Mesenchymal stem cell (in vitro differentiated cells and primary cell): ENCODE measurements around the gene CYP2A6.
"Not testable (repeated sequence)": the region's sequence is repeated elsewhere in the genome, so short reads cannot be mapped to it uniquely, and the experiment has no call there.

Source experiments
- DNase-seq: peaks from one replicate; pipeline ENCODE4 v3.0.0-alpha.2; 2013
- H2AFZ ChIP-seq: one replicate; pipeline ENCODE4 v1.6.1; 2013; ENCODE audit warnings: low read depth, mild to moderate bottlenecking, control low read depth, inconsistent platforms, low read length, moderate library complexity
- H2AK5ac ChIP-seq: 2 replicates; pipeline ENCODE4 v1.6.1; 2013; ENCODE audit warnings: low read length, moderate library complexity, mild to moderate bottlenecking, inconsistent platforms; ENCODE audit not compliant: severe bottlenecking
- H2BK120ac ChIP-seq: one replicate; pipeline ENCODE4 v1.6.1; 2013; ENCODE audit warnings: low read depth, mild to moderate bottlenecking, inconsistent platforms, low read length, moderate library complexity
- H2BK12ac ChIP-seq, 2 experiments: one replicate each; pipeline ENCODE4 v1.6.1; 2013; ENCODE audit warnings: inconsistent platforms in 2 of 2, low read length in 2 of 2, mild to moderate bottlenecking in 2 of 2, moderate library complexity in 2 of 2, control low read depth in 1 of 2
- H2BK15ac ChIP-seq: one replicate; pipeline ENCODE4 v1.6.1; 2013; ENCODE audit warnings: mild to moderate bottlenecking, low read depth, inconsistent platforms; ENCODE audit not compliant: poor library complexity, severe bottlenecking
- H2BK5ac ChIP-seq: 2 replicates; pipeline ENCODE4 v1.6.1; 2013; ENCODE audit warnings: low read depth, mild to moderate bottlenecking, low read length, control low read depth, inconsistent platforms; ENCODE audit not compliant: poor library complexity, severe bottlenecking
- H3K14ac ChIP-seq, 2 experiments: one replicate each; pipeline ENCODE4 v1.6.1; 2013; ENCODE audit warnings: inconsistent platforms in 2 of 2, low read length in 2 of 2, control low read depth in 1 of 2, mild to moderate bottlenecking in 1 of 2, moderate library complexity in 1 of 2
- H3K18ac ChIP-seq, 2 experiments: one replicate each; pipeline ENCODE4 v1.6.1; 2013; ENCODE audit warnings: inconsistent platforms in 2 of 2, low read length in 2 of 2, control low read depth in 1 of 2, low read depth in 1 of 2, mild to moderate bottlenecking in 1 of 2
- H3K23ac ChIP-seq, 2 experiments: one replicate each; pipeline ENCODE4 v1.6.1; 2013; ENCODE audit warnings: inconsistent platforms in 2 of 2, low read length in 2 of 2, mild to moderate bottlenecking in 2 of 2, moderate library complexity in 2 of 2, control low read depth in 1 of 2
- H3K27ac ChIP-seq: 2 replicates; pipeline ENCODE4 v1.5.1; 2013; ENCODE audit warnings: mild to moderate bottlenecking, moderate library complexity, low read length, control low read depth, inconsistent platforms; ENCODE audit not compliant: poor library complexity, severe bottlenecking
- H3K27me3 ChIP-seq, 2 experiments: 2 replicates each; pipeline versions ENCODE4 v1.6.1 to v1.7.0; 2013; ENCODE audit warnings: low read length in 2 of 2, mild to moderate bottlenecking in 2 of 2, moderate library complexity in 2 of 2, control low read depth in 1 of 2, inconsistent platforms in 1 of 2; ENCODE audit not compliant: control insufficient read depth in 1 of 2, insufficient read depth in 1 of 2
- H3K36me3 ChIP-seq, 2 experiments: 2 replicates each; pipeline versions ENCODE4 v1.6.1 to v1.7.0; 2013; ENCODE audit warnings: low read length in 2 of 2, control low read depth in 1 of 2, inconsistent platforms in 1 of 2, low read depth in 1 of 2, mild to moderate bottlenecking in 1 of 2; ENCODE audit not compliant: insufficient read depth in 2 of 2, control insufficient read depth in 1 of 2
- H3K4ac ChIP-seq, 2 experiments: one replicate each; pipeline ENCODE4 v1.6.1; 2013; ENCODE audit warnings: inconsistent platforms in 2 of 2, low read length in 2 of 2, mild to moderate bottlenecking in 2 of 2, moderate library complexity in 2 of 2, control low read depth in 1 of 2, low read depth in 1 of 2
- H3K4me1 ChIP-seq: 2 replicates; pipeline ENCODE4 v1.6.1; 2013; ENCODE audit warnings: low read depth, low read length, control low read depth; ENCODE audit not compliant: control insufficient read depth, insufficient read depth
- H3K4me2 ChIP-seq: 2 replicates; pipeline ENCODE4 v1.6.1; 2013; ENCODE audit warnings: low read length, mild to moderate bottlenecking, inconsistent platforms; ENCODE audit not compliant: poor library complexity, severe bottlenecking
- H3K4me3 ChIP-seq, 2 experiments: 2 replicates each; pipeline versions ENCODE4 v1.5.1 to v1.7.0; 2013; ENCODE audit warnings: low read length in 2 of 2, mild to moderate bottlenecking in 2 of 2, control low read depth in 1 of 2, low read depth in 1 of 2; ENCODE audit not compliant: insufficient read depth in 1 of 2
- H3K79me1 ChIP-seq: replicated peaks from 2 replicates; pipeline ENCODE4 v1.6.1; 2013; ENCODE audit warnings: mild to moderate bottlenecking, control low read depth, low read length, inconsistent platforms; ENCODE audit not compliant: poor library complexity, severe bottlenecking
- H3K9ac ChIP-seq: 2 replicates; pipeline ENCODE4 v1.7.0; 2013; ENCODE audit warnings: mild to moderate bottlenecking, low read length, moderate library complexity
- H3K9me3 ChIP-seq: 2 replicates; pipeline ENCODE4 v1.7.0; 2013; ENCODE audit warnings: mild to moderate bottlenecking, low read length; ENCODE audit not compliant: control insufficient read depth
- H4K8ac ChIP-seq: one replicate; pipeline ENCODE4 v1.6.1; 2013; ENCODE audit warnings: inconsistent platforms, mild to moderate bottlenecking, low read length, moderate library complexity
- H4K91ac ChIP-seq: one replicate; pipeline ENCODE4 v1.6.1; 2013; ENCODE audit warnings: mild to moderate bottlenecking, low read length, inconsistent platforms
- WGBS: methylation state at CpG from one replicate; pipeline ENCODE4 v1.1.7; 2013; ENCODE audit warnings: mixed read lengths; 5-methylcytosine and 5-hydroxymethylcytosine counted together

CYP2A6 gene

DNA sequence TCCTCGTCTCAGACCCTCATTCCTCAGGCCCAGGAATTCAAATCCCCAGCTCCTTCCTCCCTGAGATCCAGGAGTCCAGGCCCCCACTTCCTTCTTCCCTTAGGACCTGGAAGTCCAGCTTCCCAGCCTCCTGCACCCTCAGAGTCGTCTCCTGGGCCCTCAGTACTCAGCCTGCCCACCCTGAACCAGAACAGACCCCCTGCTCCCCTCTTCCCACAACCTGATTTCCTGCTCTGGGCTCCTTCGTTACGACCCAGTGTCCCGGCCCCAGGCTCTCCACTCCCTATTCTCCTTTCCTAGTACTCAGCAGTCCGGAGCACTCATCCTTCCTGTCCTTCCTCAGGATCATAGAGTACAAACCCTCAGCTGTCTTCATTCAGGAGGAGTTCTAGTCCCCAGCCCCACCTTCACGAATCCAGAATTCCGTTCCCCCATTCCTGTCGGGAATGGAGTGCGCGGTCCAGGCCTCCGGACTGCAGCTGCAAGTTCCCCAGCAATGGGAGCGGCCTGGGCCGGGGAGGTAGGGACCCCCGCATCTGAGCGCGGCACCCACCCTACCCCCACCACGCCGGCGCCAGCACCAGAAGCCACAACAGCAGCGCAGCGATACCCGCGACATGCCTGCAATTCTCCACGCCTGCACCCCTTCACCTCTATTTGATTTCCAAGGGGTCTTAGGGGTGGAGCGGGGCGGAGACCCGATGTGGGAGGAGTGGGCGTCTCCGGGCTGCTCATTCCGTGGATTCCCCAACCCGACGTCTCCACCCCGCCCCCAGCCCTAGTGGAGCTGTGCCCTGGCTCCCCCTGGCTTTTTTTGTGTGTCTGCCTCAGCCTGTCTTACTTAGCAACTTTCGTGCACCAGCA, 38.5 kb downstream of the CYP2A6 start:
- H3K4me1 ChIP-seq: peaks cover 26% of the 10 kb centered on the region
- H3K23ac ChIP-seq: no peak overlapping the region
- peak overlapping the region; percentile 53 for H3K4me2 ChIP-seq
- no peaks in the 10 kb centered on the region for H3K9me3 ChIP-seq
- H3K27me3 ChIP-seq: peaks cover 0 to 27% of the 10 kb centered on the region in 2 experiments
- H3K79me1 ChIP-seq: peaks cover 17% of the 10 kb centered on the region
- peak overlapping the region in 1 of 2 experiments; percentile 85 for H3K4ac ChIP-seq
- peaks cover 32 to 33% of the 10 kb centered on the region in 2 experiments for H3K36me3 ChIP-seq
- peak overlapping the region in 1 of 2 experiments; percentile 66 for H2BK12ac ChIP-seq
- H3K14ac ChIP-seq: no peak overlapping the region
- no peak overlapping the region for H4K91ac ChIP-seq
- H2BK120ac ChIP-seq: no peak overlapping the region
- peak overlapping the region; percentile 23 to 44 for H3K18ac ChIP-seq
- no peak overlapping the region for H2BK15ac ChIP-seq
- no peak overlapping the region for H2AK5ac ChIP-seq
- H3K4me3 ChIP-seq: peak overlapping the region; percentile 15 to 60
- H3K9ac ChIP-seq: peak overlapping the region; percentile 54
- peak; percentile 22 for DNase-seq
- no peak overlapping the region for H2BK5ac ChIP-seq
- no peak overlapping the region for H2AFZ ChIP-seq
- H4K8ac ChIP-seq: peak overlapping the region; percentile 1
- 24% methylated on average over 24 of the region's 35 CpGs for WGBS
- H3K27ac ChIP-seq: no peak overlapping the region

DNA sequence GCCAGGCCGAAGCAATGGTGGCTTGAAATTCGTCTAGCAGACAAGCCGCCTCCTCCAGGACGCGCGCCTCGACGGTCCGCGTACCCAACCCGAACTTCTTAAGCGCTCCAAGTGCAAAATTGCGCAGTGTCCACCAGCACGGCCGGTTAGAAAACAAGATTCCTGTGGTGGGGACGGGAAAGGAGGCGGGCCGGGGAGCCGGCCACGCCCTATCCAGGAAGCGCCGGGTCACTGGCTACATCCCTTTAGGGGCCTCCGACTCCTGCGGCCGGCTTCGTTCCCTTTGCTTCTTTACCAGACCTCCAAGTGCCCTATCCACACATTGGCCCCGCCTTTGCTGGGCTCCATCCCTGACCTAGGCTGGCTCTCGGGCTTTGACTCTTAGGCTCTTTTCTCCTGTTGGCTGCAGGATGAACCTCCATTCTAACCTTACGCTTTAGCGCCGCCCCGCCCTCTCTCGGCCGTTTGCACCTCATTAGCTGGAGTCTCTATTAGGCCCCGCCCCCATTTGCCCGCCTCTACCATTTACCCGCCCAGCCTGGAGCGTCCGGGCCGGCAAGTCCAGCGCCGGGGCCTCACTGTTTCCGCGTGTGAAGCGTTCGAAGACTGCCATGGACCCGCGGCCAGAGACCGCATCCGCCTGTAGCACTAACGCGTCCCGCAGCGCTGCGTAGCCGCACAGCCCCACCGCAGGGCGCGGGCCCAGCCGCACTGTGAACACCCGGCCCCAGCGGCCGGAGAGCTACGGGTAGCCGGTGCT, 39.4 kb downstream of the CYP2A6 start:
- H3K9me3 ChIP-seq, H3K18ac ChIP-seq, H2AFZ ChIP-seq, H2BK15ac ChIP-seq, H2AK5ac ChIP-seq, H4K8ac ChIP-seq, H3K14ac ChIP-seq, H4K91ac ChIP-seq, H2BK5ac ChIP-seq, H2BK120ac ChIP-seq, H2BK12ac ChIP-seq, H3K4ac ChIP-seq: not testable (repeated sequence)
- peaks cover 0 to 27% of the 10 kb centered on the region in 2 experiments for H3K27me3 ChIP-seq
- 5% methylated on average over 41 of the region's 65 CpGs for WGBS
- H3K9ac ChIP-seq: peak overlapping the region; percentile 54
- DNase-seq: peak; percentile 93
- H3K4me1 ChIP-seq: peaks cover 32% of the 10 kb centered on the region
- H3K23ac ChIP-seq: peak overlapping the region in 1 of 2 experiments; percentile 28
- H3K36me3 ChIP-seq: peaks cover 38 to 39% of the 10 kb centered on the region in 2 experiments
- H3K4me3 ChIP-seq: peak overlapping the region; percentile 35 to 60
- peak overlapping the region; percentile 48 for H3K27ac ChIP-seq
- peaks cover 17% of the 10 kb centered on the region for H3K79me1 ChIP-seq
- H3K4me2 ChIP-seq: peak overlapping the region; percentile 72

DNA sequence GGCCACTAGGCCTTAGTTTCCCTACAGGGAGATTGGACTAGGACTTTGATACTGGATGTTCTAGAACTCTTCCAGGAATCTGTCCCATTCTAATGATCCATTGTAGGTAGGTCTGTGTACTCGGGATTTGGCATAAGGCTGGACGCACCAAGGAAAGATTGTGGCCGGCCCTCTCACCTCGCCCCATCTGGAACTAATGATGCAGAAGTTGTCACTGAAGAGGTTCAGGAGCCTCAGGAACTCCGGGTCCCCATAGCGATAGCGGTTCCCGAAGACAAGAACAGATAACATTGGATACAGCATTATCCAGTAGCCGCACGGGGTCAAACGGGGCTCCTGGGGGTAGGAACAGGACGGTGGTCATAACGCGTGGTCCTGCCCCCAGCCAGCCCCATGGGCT, 40.1 kb downstream of the CYP2A6 start:
- Histone ChIP-seq H3K23ac (no peak overlapping the region), H3K9ac (peak overlapping the region; percentile 54), H3K36me3 (peaks cover 44 to 45% of the 10 kb centered on the region in 2 experiments), H2BK12ac (peak overlapping the region in 1 of 2 experiments; percentile 42), H2BK120ac (no peak overlapping the region), H4K91ac (peak overlapping the region; percentile 7), H3K27me3 (peaks cover 0 to 22% of the 10 kb centered on the region in 2 experiments), H3K4me2 (peak overlapping the region; percentile 32), H3K18ac (peak overlapping the region in 1 of 2 experiments; percentile 18), H4K8ac (peak overlapping the region; percentile 66), H3K9me3 (no peaks in the 10 kb centered on the region), H3K27ac (no peak overlapping the region), H2AK5ac (peak overlapping the region; percentile 61), H3K4me1 (peaks cover 32% of the 10 kb centered on the region), H3K79me1 (peaks cover 19% of the 10 kb centered on the region), H3K4ac (no peak overlapping the region), H3K14ac (no peak overlapping the region), H2AFZ (no peak overlapping the region), H3K4me3 (peak overlapping the region in 1 of 2 experiments; percentile 60), H2BK15ac (no peak overlapping the region), H2BK5ac (no peak overlapping the region)
- 79% methylated on average over 8 of the region's 14 CpGs for WGBS
- DNase-seq: no peak
